ENCODE data around the gene NUMB.
"Not testable (repeated sequence)": the region's sequence is repeated elsewhere in the genome, so short reads cannot be mapped to it uniquely, and the experiment has no call there.

The NUMB gene

GRCh38 chr14:73465823-73466532, 7.6 kb upstream of the NUMB start:
- DNase-seq, result no peak

GRCh38 chr14:73463411-73463810, 5.1 kb upstream of the NUMB start:
- no peak for DNase-seq

- DNase-seq, result no peak
Observed at GRCh38 chr14:73462815-73463214, 4.5 kb upstream of the NUMB start.

DNA sequence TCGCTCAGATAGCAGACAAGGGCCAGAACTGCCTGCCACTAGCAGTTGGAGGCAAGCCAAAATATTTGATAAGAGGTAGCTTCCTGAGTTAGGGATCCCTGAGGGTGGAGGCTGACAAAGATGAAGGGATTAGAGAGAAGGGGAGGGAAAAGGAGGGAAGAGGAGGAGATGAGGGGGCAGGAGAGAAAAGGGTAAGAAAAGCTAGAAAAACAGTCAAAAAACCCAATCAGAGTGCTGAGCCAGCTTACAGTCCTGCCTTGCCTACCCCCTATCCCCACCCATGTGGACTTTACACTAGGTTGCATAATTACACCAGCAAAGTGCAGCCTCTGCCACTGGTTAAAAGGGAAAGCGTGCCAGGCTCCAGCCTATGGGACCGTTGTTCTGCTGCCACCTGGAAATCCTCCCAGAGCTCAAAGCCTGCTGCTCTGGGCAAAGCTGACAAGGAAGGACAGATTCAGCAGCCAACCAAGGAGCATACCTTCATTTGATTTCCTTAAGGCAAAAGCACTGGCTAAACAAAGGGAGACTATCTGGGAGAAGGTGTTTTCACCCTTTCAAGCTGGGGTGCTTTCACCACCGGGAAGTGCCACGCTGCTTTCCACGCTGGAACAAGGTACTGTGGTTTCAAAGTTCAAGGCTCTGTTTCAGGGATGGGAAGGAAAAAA, 3.8 kb upstream of the NUMB start:
- DNase-seq, result no peak

DNA sequence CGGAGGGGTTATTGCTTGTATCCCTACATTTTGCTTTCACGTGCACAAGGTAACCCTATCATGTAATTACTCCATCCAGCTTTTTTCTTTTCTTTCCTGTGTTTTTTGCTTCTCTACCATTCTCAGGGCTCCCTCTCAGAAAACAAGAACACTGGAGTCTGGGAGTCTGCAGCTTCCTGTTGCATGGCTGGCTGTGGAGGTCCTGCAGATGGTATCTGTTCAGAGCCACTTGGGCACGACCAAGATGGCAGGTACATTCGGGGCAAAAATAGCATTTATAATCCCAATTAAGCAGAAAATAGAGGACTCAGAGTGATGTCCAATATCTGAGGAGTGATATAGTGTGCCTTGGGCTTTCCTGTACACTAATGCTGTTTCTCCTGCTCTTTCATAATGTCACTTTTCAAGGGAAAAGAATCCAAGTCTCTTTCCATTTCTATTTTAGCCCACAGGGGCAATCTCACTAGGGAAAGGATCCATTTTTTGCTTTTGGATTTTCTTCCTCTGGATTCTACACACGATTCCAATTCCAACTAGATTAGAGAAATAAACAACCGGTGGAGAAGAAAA, 3.2 kb upstream of the NUMB start:
- DNase-seq, result no peak

DNA sequence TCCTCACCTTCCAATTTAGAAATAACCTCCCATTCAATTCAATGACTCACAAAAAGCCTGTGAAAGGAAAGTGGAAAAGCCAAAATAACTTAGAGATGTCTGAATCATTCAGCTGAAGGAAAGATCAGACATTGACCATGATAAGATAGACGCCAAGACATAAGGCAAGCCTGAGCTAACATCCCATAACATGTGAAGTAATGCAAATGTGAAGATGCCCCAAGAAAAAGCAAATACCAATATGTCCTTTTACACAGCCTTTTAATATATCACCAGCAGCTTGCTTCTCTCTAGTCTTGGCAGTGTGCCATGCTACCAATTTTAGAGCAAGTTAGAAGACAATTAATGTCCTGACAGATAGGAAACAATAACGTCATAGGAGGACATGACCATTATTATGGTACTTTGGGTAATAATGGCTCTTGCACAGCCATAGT, 2.4 kb upstream of the NUMB start:
- no peak for DNase-seq

DNA sequence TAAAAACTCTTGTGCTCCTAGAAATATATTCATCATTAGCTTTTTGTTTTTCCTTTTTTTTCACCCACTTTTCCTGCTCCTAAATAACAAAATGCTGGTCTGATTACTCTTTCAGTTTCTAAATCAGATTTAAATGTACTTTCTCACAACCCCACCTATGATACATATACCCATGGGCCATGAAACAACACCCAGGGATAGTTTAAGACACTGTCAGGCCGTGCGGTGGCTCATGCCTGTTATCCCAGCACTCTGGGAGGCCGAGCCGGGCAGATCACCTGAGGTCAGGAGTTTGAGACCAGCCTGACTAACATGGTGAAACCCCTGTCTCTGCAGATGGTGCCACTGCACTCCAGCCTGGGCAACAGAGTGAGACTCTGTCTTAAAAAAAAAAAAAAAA, 1.6 kb upstream of the NUMB start:
- DNase-seq, result no peak

- no peak for DNase-seq
Observed at GRCh38 chr14:73457924-73458182, 493 bp downstream of the NUMB start.

DNA sequence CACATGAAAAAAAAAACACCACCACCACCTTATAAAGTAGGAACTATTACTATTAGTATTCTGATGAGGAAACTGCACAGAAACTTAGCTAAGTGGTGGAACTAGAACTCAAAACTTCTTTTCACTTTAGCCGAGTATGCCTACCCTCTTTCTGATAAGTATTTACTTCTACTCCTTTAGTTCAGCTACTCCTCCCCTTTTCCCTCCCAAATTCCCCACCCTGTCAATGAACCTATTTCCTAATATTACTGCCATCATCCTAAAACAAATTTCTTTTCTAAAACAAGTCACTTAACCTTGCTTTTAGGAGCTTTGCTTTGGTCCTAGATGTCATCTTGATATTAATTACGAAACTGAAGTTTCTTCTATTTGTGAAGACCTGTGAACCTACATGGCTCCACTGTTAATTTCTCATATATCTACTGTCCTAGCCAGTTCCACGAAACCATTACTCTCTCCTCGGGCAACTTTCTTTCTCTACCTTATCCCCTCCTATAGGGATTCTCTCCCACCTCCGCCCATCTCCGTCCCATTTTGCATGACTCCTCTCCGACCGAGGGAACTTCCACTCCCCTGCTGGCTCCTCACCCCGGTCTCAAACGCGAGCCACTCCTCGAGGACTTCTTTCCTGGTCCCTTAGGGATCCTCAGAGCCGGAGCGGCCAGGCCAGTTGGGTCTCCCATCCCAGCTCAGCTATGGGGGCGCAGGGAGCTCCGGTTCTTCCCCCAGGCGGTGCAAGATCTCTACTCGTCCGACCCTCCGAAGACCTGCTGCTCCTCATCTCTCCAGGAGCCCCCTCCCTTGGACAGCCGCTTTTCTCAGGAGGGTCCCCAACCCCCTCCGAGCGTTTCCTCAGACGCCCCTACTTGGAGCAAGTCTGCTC, 1.1 kb downstream of the NUMB start:
- no peak for DNase-seq

- DNase-seq, result no peak
Observed at GRCh38 chr14:73455294-73455693, 3.1 kb downstream of the NUMB start.

GRCh38 chr14:73452341-73453186, 5.8 kb downstream of the NUMB start:
- no peak for DNase-seq

DNA sequence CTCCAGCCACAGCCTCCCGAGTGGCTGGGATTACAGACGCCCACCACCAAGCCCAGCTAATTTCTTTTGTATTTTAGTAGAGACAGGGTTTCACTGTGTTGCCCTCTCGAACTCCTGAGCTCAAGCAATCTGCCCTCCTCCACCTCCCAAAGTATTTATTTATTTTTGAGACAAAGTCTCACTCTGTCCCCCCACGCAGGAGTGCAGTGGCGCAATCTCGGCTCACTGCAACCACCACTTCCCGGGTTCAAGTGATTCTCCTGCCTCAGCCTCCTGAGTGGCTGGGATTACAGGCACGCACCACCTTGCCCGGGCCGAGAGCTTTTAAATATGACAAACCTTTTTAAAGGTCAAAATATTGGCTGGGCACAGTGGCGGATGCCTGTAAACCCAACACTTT, 14.6 kb downstream of the NUMB start:
- DNase-seq, result no peak

DNA sequence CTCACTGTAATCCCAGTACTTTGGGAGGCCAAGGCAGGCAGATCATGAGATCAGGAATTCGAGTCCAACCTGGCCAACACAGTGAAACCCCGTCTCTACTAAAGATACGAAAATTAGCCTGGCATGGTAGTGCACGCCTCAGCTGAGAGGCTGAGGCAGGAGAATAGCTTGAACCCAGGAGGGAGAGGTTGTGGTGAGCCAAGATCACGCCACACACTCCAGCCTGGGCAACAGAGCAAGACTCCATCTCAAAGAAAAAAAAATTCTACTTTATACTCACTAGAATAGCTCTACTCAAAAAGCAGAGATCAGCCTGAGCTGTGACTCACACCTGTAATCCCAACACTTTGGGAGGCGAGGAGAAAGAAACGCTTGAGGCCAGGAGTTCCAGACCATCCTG, 17.1 kb downstream of the NUMB start:
- DNase-seq, result no peak

GRCh38 chr14:73438993-73439392, 19.4 kb downstream of the NUMB start:
- no peak for DNase-seq

GRCh38 chr14:73437206-73437605, 21.1 kb downstream of the NUMB start:
- DNase-seq, result no peak

DNA sequence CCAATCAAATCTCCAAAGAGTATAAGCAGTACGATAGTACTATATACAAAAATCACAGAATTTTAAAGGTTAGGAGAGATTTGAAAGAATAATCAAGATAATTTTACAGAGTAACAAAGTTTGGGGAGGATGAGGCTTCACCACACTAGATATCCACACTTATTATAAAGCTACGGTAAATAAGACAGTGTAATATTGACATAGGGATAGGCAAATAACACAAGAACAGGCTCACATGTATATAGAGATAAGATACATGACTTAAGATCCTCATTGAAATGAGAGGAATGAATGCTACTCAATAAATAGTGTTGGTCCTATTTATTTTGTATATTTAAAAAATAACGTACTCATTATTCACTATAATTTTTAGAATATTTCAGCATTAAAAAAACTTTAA, 26.2 kb downstream of the NUMB start:
- no peak for DNase-seq

GRCh38 chr14:73428353-73428824, 30.0 kb downstream of the NUMB start:
- no peak for DNase-seq

- no peak for DNase-seq
Observed at GRCh38 chr14:73427516-73428264, 30.7 kb downstream of the NUMB start.

GRCh38 chr14:73426877-73427276, 31.5 kb downstream of the NUMB start:
- no peak for DNase-seq

- no peak for DNase-seq
Observed at GRCh38 chr14:73424453-73424852, 33.9 kb downstream of the NUMB start.

GRCh38 chr14:73423092-73423491, 35.3 kb downstream of the NUMB start:
- not testable (repeated sequence) for DNase-seq

GRCh38 chr14:73422515-73422914, 35.8 kb downstream of the NUMB start:
- DNase-seq, result no peak
